HG03175 (cell line): ENCODE results near the gene SPINK13.
"Not testable (repeated sequence)": the region's sequence is repeated elsewhere in the genome, so short reads cannot be mapped to it uniquely, and the experiment has no call there.

ENCODE experiments used
- ATAC-seq: cut with Tn5 transposase; IDR thresholded peaks from one replicate; pipeline ENCODE4 v1.9.1; 2021; ENCODE audit warnings: mild to moderate bottlenecking, moderate library complexity; ENCODE audit not compliant: unreplicated experiment

Gene SPINK13

GRCh38 chr5:148311484-148311883 lies 42.9 kb downstream of the SPINK13 start:
- no peak for ATAC-seq

GRCh38 chr5:148312153-148312552 lies 43.6 kb downstream of the SPINK13 start, which contains the start of gene SPINK7:
TSS of gene SPINK7 (plus strand) at chr5:148312423. CDS start at chr5:148312484, 61 bp downstream.
- ATAC-seq, result no peak

GRCh38 chr5:148314187-148314586 lies 45.6 kb downstream of the SPINK13 start:
- no peak for ATAC-seq

- ATAC-seq, result no peak
These were observed 46.1 kb downstream of the SPINK13 start for GRCh38 chr5:148314731-148315130.

- not testable (repeated sequence) for ATAC-seq
These were observed 51.7 kb downstream of the SPINK13 start for GRCh38 chr5:148320011-148320963.

GRCh38 chr5:148333262-148333849 lies 64.8 kb downstream of the SPINK13 start:
- no peak for ATAC-seq

GRCh38 chr5:148335259-148335658 lies 66.7 kb downstream of the SPINK13 start, which contains the start of gene SPINK9:
TSS of gene SPINK9 (plus strand) at chr5:148335559. CDS start at chr5:148335614, 55 bp downstream.
- no peak for ATAC-seq
